GF-D8 (cell line): ENCODE results near the gene TMSB15A.
"Not testable (repeated sequence)": the region's sequence is repeated elsewhere in the genome, so short reads cannot be mapped to it uniquely, and the experiment has no call there.

Experiments
- DNase-seq: peaks from one replicate; lab custom pipeline; 2025; lab: John Stamatoyannopoulos, UW

Gene TMSB15A

GRCh38 chrX:102515975-102516941 lies at the start of gene TMSB15A:
TMSB15A (minus strand) TSS chrX:102516739.
- no peak for DNase-seq

DNA sequence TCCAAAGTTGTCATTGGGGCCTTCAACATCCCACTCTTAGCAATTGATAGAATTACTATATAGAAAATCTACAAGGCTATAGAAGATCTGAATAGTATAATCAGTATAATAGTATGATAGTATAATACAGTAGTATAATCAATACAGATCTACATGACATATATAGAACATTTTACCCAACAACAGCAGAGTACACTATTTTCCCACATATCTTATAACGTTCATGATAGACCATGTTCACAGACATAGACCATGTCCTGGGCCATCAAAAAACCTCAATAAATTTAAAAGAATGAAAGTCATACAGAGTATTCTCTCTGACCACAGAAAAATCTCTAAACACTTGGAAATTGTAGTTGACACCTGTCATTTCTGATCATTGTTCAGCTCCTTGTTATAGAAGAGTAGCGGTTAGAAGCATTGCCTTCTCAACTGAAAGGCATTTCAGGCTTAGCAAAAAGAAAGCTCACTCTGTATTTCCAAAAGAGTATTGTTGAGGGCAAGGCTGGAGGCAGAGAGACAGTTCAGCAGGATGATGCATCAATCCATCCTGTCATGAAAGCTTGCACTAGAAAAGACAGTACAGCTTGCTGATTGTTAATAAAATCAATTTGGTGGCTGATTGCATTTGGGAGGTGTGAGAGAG lies 44.0 kb upstream of the TMSB15A start:
- no peak for DNase-seq

GRCh38 chrX:102558607-102559006 lies 42.1 kb upstream of the TMSB15A start:
- DNase-seq: no peak

GRCh38 chrX:102548231-102548630 lies 31.7 kb upstream of the TMSB15A start:
- no peak for DNase-seq

DNA sequence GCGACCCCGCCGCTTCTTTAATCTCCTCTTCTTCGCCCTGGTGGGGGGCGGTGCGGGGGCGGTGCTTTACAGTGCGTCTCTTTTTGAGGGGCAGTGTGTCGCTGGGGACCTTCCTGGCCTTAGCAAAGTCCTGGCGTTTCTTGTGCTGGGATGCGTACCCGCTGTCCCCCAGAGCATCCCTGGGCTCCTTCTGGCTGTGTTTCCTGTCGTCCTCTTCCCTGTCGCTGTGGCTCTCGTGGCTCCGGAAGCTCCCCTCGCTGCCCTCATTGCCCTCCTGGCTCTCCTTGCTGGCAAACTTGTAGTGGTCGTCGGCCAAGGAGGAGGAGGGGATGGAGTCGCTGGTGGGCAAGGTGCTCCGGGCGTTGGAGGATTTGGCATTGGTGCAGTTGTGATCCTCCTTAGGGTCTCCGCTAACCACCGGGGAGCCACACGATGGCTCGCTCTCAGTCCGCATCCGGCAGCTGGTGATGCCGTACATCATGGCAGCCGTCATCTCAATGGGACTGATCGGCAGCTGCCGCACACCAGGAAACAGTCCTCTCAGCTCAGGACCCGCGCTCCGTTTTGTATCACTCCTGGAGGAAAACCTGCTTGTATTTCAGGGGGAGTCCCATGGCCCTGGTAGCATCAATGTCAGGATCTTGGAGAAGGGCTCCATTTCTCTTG lies 30.4 kb upstream of the TMSB15A start:
- DNase-seq: no peak

DNA sequence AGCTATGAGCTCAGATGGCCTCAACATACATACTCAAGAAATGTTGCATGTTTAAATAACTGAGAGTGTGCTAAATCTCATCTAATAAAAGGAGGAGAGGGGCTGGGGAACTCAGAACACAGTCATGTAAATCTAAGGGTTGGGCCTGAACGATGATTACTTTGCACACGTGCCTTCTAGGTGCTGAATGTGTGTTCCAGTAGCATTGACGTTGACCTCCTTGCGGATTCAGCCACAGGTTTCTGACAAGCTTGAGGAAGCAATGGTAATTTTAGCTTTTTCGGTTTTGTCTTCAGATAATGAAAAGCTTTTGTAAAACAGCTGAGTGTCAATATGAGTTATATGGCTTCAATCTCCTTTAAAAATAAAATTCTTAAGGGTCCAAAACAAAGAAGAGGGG lies 29.6 kb upstream of the TMSB15A start:
- not testable (repeated sequence) for DNase-seq

DNA sequence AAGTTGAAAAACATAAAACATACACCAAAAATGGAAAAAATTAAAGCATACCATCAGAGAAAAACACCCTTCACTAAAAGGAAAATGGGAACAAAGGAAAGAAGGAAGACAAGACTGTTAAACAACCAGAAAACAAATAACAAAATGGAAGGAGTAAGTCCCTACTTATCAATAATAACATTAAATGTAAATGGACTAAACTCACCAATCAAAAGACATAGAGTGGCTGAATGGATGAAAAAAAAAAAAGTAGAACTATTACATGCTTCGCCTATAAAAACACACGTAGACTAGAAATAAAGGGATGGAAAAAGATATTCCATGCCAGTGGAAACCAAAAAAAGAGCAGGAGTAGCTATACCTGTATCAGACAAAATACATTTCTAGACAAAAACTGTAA lies 19.4 kb upstream of the TMSB15A start:
- no peak for DNase-seq

DNA sequence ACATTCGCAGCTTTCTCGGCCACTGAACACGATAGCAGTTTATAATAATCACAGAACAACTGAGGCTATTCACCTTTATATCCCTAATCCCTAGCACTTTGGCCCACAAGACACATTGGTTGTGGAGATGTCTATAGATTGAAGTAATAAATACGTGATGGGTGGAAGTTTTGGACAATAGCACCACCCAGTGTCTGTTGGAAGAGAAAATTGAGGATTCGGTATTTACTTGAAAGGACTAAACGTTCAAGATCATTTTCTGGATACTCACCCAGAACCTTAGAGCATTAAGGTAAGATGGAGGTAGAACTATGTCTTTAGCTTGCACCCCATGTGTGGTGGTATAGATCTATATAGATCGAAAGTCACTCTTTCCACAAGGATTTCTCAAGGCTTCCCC lies 787 bp upstream of the TMSB15A start:
- no peak for DNase-seq

DNA sequence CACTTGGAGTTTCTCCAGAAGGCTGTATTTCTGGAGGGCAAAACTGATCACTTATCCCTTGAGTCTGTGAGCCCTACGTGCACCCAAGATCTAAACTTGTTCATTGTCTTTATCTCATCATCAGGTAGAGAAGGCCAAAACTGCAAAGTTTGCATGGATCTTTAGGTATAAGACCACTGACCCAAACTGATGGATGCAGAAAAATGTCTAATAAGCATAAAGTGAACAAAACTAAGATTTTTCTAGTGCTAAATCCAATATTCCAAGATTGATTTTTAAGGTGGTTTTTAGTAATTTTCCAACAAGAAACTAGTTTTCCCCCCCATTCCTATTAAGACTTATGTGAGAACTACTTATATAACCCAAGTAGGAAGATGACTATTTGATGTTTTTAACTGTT lies 2.0 kb downstream of the TMSB15A start:
- DNase-seq: no peak

- no peak for DNase-seq
These were observed 17.8 kb downstream of the TMSB15A start for GRCh38 chrX:102498732-102499131.

DNA sequence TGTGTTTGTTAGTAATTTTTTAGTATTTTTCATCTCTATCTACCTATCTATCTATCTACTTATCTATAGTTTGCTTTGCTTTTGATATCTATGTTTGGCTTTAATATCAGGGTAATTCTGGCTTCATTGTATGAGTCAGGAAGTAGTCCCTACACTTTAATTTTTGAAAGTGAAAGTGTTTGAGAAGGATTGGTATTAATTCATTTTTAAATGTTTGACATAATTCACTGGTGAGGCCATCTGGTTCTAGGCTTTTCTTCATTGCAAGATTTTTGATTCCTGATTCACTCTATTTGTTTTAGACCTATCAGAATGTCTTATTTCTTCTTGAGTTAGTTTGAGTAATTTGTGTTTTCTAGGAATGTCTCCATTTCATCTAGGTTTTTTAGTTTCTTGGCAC lies 24.8 kb downstream of the TMSB15A start:
- no peak for DNase-seq

DNA sequence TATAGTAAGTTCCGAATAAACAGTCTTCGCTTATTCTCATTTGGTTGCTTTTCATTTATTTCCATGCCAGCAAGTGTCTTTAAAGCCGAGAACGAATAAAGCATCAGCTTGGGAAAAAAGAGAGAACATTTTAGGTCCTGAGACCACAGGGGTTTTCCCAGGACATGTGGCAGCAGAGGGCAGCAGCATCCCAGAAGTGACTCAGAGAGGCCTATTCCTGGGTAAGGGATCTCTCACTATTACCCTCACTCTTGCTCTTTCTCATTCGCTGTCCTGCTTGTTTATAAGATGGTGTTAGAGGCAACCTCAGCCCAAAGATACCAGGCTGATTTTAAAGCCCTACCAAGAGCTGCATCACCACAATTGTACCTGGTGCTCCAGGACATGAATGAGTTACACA lies 37.8 kb downstream of the TMSB15A start:
- DNase-seq: not testable (repeated sequence)

DNA sequence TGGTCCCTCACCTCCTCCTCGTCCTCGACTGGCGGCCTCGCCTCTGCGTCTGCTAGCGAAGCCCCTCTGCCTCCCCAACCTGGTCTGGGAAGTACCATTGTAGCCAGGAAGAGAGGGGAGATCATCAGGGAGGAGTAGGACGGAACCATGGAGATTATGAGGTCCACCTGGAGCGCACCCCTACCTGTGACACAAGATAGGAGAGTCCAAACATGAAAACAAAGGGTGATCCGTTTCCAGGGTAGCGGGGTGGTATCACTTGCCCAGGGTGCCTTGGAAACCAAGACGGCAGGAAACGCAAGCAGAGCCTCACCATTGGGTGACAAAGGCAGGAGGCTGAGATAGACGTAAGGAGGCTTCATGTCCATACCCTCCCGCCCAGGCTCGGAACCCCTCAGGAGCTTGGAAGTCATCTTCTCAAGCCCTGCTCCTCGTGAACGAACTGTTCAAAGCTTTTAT lies 44.7 kb downstream of the TMSB15A start, which contains the start of gene TCP11X2:
TSS of gene TCP11X2 (minus strand) at position 51 of the 459 bp plus-strand sequence.
- DNase-seq: not testable (repeated sequence)

GRCh38 chrX:102470215-102470614 lies 46.3 kb downstream of the TMSB15A start:
- DNase-seq: not testable (repeated sequence)
